K562 (cell line): ENCODE results near the gene TMEM14C. TPM values are rescaled to one million over a fixed set of nuclear protein-coding genes. Genes with fewer than 3 reads are reported as not detected.

Experiments
- CHD1 ChIP-seq: fragments of 200-600 bp; sonication (generic); IDR thresholded peaks from one replicate; pipeline ENCODE4 v1.6.1; 2012; ENCODE audit warnings: mild to moderate bottlenecking, moderate library complexity, low read length, inconsistent platforms
- KDM4B ChIP-seq, 2 experiments: fragments of 450-650 bp in 1 of 2; sonication (generic) in 1 of 2; IDR thresholded peaks; 2 replicates each; pipeline ENCODE4 v1.6.1; 2016 to 2017; ENCODE audit warnings: borderline replicate concordance in 2 of 2, antibody characterized with exemption in 1 of 2, low read depth in 1 of 2, mild to moderate bottlenecking in 1 of 2
- KHSRP ChIP-seq: fragments of 450-650 bp; IDR thresholded peaks from 2 replicates; pipeline ENCODE4 v1.6.1; 2017
- NFIC ChIP-seq: fragments of 450-650 bp; IDR thresholded peaks from 2 replicates; pipeline ENCODE4 v1.6.1; 2017; ENCODE audit warnings: mild to moderate bottlenecking, inconsistent platforms
- NFXL1 ChIP-seq: fragments of 450-650 bp; formaldehyde crosslinking; IDR thresholded peaks from 2 replicates; pipeline ENCODE4 v1.4.0; 2021; ENCODE audit warnings: mild to moderate bottlenecking
- POLR2B ChIP-seq: fragments of 450-650 bp; IDR thresholded peaks from 2 replicates; pipeline ENCODE4 v1.6.1; 2018; ENCODE audit warnings: low read depth; ENCODE audit not compliant: partially characterized antibody
- PTTG1 ChIP-seq: fragments of 450-650 bp; IDR thresholded peaks from 2 replicates; pipeline ENCODE4 v1.6.1; 2016; ENCODE audit warnings: low read depth, mild to moderate bottlenecking, missing genetic modification characterization, missing compliant biosample characterization
- TAF15 ChIP-seq: fragments of 200-400 bp; formaldehyde crosslinking; IDR thresholded peaks from 2 replicates; pipeline ENCODE4 v1.6.1; 2017; ENCODE audit warnings: mild to moderate bottlenecking, low read depth, low read length, moderate library complexity
- ZNF431 ChIP-seq: sonication (generic); formaldehyde crosslinking; IDR thresholded peaks from 2 replicates; pipeline ENCODE4 v1.8.0; 2022; ENCODE audit warnings: mild to moderate bottlenecking, missing genetic modification reagents
- ZNF586 ChIP-seq: fragments of 450-650 bp; formaldehyde crosslinking; conservative IDR thresholded peaks from 2 replicates; pipeline ENCODE4 v1.4.0; 2020; ENCODE audit warnings: mild to moderate bottlenecking, moderate library complexity
- ZNF695 ChIP-seq: fragments of 450-650 bp; formaldehyde crosslinking; IDR thresholded peaks from 2 replicates; pipeline ENCODE4 v1.4.0; 2020; ENCODE audit warnings: mild to moderate bottlenecking, moderate library complexity
- polyA plus RNA-seq, 8 experiments: library from polyadenylated mRNA; depleted of rRNA in 4 of 8; stranded (reverse) in 5 of 8; unstranded in 3 of 8; fragments of >200 nt; fragmentation: Nextera tagmentation in 2 of 8; fragmentation: Illumina TruSeq in 1 of 8; extraction: Ambion mirVana in 2 of 8; extraction: Trizol in 1 of 8; gene quantifications; 2 replicates each; pipeline versions ENCODE4 v1.2.1 to v1.2.3, GENCODE V29; 2011 to 2014; ENCODE audit warnings: inconsistent platforms in 1 of 8, missing spikeins in 1 of 8
- total RNA-seq, 7 experiments: library from RNA; depleted of rRNA in 6 of 7; stranded (reverse); fragments of >200 nt in 6 of 7; fragmentation: Illumina TruSeq in 2 of 7; extraction: Trizol in 2 of 7; gene quantifications; 2 replicates each; pipeline versions ENCODE4 v1.2.1 to v1.2.3, GENCODE V29; 2011 to 2021; ENCODE audit warnings: low replicate concordance in 1 of 7
- TF ChIP-seq, protein P1 (sequence below), 2 experiments: IDR thresholded peaks; 2 replicates each; pipeline ENCODE4 v1.6.1; 2011; ENCODE audit warnings: borderline replicate concordance in 1 of 2, control low read depth in 1 of 2, low read depth in 1 of 2, low read length in 1 of 2, mild to moderate bottlenecking in 1 of 2, mixed read lengths in 1 of 2, moderate library complexity in 1 of 2; ENCODE audit not compliant: insufficient read depth in 1 of 2, insufficient read length in 1 of 2, poor library complexity in 1 of 2, severe bottlenecking in 1 of 2; ENCODE audit errors: extremely low read depth in 1 of 2
- TF ChIP-seq, protein P2 (sequence below): fragments of 450-650 bp; formaldehyde crosslinking; conservative IDR thresholded peaks from 2 replicates; pipeline ENCODE4 v1.4.0; 2022; ENCODE audit warnings: mild to moderate bottlenecking, missing genetic modification characterization
- TF ChIP-seq, protein P3 (sequence below), 3 experiments: IDR thresholded peaks in 2 of 3; conservative IDR thresholded peaks in 1 of 3; 2 replicates each; pipeline ENCODE4 v1.5.1; 2011 to 2012; ENCODE audit warnings: low read length in 3 of 3, mild to moderate bottlenecking in 3 of 3, control low read depth in 2 of 3, improper control_type of control experiment in 1 of 3, inconsistent platforms in 1 of 3, low read depth in 1 of 3, mixed read lengths in 1 of 3, moderate library complexity in 1 of 3; ENCODE audit not compliant: insufficient read depth in 2 of 3
- TF ChIP-seq, protein P4 (sequence below): fragments of 250-450 bp; sonication (Bioruptor Pico); IDR thresholded peaks from 2 replicates; pipeline ENCODE4 v1.4.0; 2020
- TF ChIP-seq, protein P5 (sequence below): sonication (generic); formaldehyde crosslinking; IDR thresholded peaks from 2 replicates; pipeline ENCODE4 v1.8.1; 2023; ENCODE audit warnings: missing genetic modification reagents, mild to moderate bottlenecking, borderline replicate concordance

TMEM14C gene
- total and polyA plus RNA-seq, 9 of the 15 experiments (the other 6 are each of a cell fraction or from before 2014, with no cell fraction given): 151 to 496 (median 263) TPM

DNA sequence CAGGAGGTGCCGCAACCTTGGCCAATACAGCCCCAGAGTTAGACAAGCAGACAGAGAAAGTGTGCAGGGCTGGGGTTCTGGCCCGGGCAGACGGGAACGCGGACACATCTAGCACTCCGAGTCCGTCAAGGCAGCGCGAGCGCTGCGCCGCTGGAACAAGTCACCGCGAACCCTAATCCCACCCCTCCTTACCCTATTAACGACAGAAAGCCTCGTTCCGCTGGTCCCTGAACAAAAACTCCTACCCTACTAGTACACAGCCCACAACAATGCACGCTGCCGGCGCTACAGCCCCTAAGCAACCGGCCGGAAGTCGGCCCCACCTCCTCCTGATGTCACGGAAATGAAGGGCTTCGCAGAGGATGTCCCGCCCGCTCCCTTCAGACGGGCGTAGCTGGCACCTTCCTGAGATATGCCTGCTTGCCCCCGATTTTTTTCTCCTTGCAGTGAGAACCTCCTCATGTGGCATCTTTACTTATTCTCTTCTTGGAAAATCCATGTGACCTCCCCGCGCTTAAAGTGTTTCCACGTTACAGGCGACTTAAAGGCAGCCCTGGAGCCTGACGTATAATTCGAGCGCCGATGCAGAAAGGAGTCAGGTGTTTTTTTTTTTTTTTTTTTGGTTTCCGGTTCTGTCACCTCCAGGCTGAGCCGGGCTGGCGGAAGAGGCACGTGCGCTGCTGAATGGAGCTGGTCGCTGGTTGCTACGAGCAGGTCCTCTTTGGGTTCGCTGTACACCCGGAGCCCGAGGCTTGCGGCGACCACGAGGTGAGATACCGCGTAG, 28.4 kb upstream of the TMEM14C start, which contains the start of the genes C6orf52 and PAK1IP1 (continued):
- TF ChIP-seq, protein P1, sequence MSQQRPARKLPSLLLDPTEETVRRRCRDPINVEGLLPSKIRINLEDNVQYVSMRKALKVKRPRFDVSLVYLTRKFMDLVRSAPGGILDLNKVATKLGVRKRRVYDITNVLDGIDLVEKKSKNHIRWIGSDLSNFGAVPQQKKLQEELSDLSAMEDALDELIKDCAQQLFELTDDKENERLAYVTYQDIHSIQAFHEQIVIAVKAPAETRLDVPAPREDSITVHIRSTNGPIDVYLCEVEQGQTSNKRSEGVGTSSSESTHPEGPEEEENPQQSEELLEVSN (IDR thresholded peaks at IDR 0.05; ENCODE audit: borderline replicate concordance in 1 of 2, extremely low read depth in 1 of 2, insufficient read depth in 1 of 2, insufficient read length in 1 of 2, low read depth in 1 of 2, low read length in 1 of 2, poor library complexity in 1 of 2, severe bottlenecking in 1 of 2): peak; percentile 39 to 68
- TF ChIP-seq CHD1 (peak; percentile 92), NFIC (peak; percentile 63), KHSRP (peak; percentile 86), PTTG1 (no peak), POLR2B (peak; percentile 98), KDM4B (IDR thresholded peaks at IDR 0.05; ENCODE audit: borderline replicate concordance in 2 of 2, low read depth in 1 of 2) (peak in 1 of 2 experiments; percentile 91; a peak in 1 of 4 replicates), ZNF695 (CRISPR knock-in tag) (no peak), ZNF586 (CRISPR knock-in tag) (no peak), NFXL1 (no peak), TAF15 (no peak), ZNF431 (CRISPR knock-in tag) (no peak)
- TF ChIP-seq, protein P2, sequence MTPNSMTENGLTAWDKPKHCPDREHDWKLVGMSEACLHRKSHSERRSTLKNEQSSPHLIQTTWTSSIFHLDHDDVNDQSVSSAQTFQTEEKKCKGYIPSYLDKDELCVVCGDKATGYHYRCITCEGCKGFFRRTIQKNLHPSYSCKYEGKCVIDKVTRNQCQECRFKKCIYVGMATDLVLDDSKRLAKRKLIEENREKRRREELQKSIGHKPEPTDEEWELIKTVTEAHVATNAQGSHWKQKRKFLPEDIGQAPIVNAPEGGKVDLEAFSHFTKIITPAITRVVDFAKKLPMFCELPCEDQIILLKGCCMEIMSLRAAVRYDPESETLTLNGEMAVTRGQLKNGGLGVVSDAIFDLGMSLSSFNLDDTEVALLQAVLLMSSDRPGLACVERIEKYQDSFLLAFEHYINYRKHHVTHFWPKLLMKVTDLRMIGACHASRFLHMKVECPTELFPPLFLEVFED (CRISPR knock-in tag): no peak
- TF ChIP-seq, protein P3, sequence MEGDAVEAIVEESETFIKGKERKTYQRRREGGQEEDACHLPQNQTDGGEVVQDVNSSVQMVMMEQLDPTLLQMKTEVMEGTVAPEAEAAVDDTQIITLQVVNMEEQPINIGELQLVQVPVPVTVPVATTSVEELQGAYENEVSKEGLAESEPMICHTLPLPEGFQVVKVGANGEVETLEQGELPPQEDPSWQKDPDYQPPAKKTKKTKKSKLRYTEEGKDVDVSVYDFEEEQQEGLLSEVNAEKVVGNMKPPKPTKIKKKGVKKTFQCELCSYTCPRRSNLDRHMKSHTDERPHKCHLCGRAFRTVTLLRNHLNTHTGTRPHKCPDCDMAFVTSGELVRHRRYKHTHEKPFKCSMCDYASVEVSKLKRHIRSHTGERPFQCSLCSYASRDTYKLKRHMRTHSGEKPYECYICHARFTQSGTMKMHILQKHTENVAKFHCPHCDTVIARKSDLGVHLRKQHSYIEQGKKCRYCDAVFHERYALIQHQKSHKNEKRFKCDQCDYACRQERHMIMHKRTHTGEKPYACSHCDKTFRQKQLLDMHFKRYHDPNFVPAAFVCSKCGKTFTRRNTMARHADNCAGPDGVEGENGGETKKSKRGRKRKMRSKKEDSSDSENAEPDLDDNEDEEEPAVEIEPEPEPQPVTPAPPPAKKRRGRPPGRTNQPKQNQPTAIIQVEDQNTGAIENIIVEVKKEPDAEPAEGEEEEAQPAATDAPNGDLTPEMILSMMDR (IDR thresholded peaks at IDR 0.05 in 2 of 3, conservative IDR thresholded peaks at IDR 0.05 in 1 of 3; ENCODE audit: insufficient read depth in 2 of 3, low read depth in 1 of 3, low read length in 3 of 3): 0 out of 6 replicates have a peak, but pooled peaks of 1 of the 3 experiments have one; percentile 1
- TF ChIP-seq, protein P4, sequence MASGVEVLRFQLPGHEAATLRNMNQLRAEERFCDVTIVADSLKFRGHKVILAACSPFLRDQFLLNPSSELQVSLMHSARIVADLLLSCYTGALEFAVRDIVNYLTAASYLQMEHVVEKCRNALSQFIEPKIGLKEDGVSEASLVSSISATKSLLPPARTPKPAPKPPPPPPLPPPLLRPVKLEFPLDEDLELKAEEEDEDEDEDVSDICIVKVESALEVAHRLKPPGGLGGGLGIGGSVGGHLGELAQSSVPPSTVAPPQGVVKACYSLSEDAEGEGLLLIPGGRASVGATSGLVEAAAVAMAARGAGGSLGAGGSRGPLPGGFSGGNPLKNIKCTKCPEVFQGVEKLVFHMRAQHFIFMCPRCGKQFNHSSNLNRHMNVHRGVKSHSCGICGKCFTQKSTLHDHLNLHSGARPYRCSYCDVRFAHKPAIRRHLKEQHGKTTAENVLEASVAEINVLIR: peak; percentile 98
- TF ChIP-seq, protein P5, sequence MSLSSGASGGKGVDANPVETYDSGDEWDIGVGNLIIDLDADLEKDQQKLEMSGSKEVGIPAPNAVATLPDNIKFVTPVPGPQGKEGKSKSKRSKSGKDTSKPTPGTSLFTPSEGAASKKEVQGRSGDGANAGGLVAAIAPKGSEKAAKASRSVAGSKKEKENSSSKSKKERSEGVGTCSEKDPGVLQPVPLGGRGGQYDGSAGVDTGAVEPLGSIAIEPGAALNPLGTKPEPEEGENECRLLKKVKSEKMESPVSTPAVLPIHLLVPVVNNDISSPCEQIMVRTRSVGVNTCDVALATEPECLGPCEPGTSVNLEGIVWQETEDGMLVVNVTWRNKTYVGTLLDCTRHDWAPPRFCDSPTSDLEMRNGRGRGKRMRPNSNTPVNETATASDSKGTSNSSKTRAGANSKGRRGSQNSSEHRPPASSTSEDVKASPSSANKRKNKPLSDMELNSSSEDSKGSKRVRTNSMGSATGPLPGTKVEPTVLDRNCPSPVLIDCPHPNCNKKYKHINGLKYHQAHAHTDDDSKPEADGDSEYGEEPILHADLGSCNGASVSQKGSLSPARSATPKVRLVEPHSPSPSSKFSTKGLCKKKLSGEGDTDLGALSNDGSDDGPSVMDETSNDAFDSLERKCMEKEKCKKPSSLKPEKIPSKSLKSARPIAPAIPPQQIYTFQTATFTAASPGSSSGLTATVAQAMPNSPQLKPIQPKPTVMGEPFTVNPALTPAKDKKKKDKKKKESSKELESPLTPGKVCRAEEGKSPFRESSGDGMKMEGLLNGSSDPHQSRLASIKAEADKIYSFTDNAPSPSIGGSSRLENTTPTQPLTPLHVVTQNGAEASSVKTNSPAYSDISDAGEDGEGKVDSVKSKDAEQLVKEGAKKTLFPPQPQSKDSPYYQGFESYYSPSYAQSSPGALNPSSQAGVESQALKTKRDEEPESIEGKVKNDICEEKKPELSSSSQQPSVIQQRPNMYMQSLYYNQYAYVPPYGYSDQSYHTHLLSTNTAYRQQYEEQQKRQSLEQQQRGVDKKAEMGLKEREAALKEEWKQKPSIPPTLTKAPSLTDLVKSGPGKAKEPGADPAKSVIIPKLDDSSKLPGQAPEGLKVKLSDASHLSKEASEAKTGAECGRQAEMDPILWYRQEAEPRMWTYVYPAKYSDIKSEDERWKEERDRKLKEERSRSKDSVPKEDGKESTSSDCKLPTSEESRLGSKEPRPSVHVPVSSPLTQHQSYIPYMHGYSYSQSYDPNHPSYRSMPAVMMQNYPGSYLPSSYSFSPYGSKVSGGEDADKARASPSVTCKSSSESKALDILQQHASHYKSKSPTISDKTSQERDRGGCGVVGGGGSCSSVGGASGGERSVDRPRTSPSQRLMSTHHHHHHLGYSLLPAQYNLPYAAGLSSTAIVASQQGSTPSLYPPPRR: no peak
